Glutamatergic neuron (in vitro differentiated cells): ENCODE results near the gene AKT1. TPM values are rescaled to one million over a fixed set of nuclear protein-coding genes. Genes with fewer than 3 reads are reported as not detected.

ENCODE experiments used
- DNase-seq: peaks from one replicate; pipeline ENCODE4 v3.0.0; 2022
- H3K27ac Mint-ChIP-seq: one replicate; pipeline ENCODE4 v1.8.0; 2020; ENCODE audit warnings: mild to moderate bottlenecking, mixed read lengths, inconsistent platforms; ENCODE audit not compliant: unreplicated experiment
- H3K27me3 Mint-ChIP-seq: one replicate; pipeline ENCODE4 v1.8.0; 2020; ENCODE audit warnings: mild to moderate bottlenecking, moderate library complexity, mixed read lengths, inconsistent platforms; ENCODE audit not compliant: unreplicated experiment
- H3K36me3 Mint-ChIP-seq: one replicate; pipeline ENCODE4 v1.8.0; 2020; ENCODE audit warnings: mild to moderate bottlenecking, mixed read lengths, inconsistent platforms; ENCODE audit not compliant: unreplicated experiment
- H3K4me1 Mint-ChIP-seq: one replicate; pipeline ENCODE4 v1.8.0; 2020; ENCODE audit warnings: mild to moderate bottlenecking, low read depth, mixed read lengths, inconsistent platforms; ENCODE audit not compliant: unreplicated experiment
- H3K4me3 Mint-ChIP-seq: one replicate; pipeline ENCODE4 v1.8.0; 2020; ENCODE audit warnings: mild to moderate bottlenecking, mixed read lengths, inconsistent platforms; ENCODE audit not compliant: unreplicated experiment
- H3K9me3 Mint-ChIP-seq: one replicate; pipeline ENCODE4 v1.8.0; 2020; ENCODE audit warnings: mild to moderate bottlenecking, moderate library complexity, mixed read lengths, inconsistent platforms; ENCODE audit not compliant: unreplicated experiment
- CTCF ChIP-seq: fragments of 200-600 bp; sonication (generic); IDR thresholded peaks from one replicate; pipeline ENCODE4 v1.5.0; 2021; ENCODE audit not compliant: partially characterized antibody, unreplicated experiment
- total RNA-seq: library from RNA; stranded (reverse); fragmentation: NEBNext Ultra II Directional; extraction: Animal tissue kit (Norgen Biotek cat#: 25700); gene quantifications from one replicate; pipeline ENCODE4 v1.2.1, GENCODE V29; 2021; ENCODE audit not compliant: unreplicated experiment

Gene AKT1
- total RNA-seq, 1 donor from 2014 or later: 300 TPM

GRCh38 chr14:104804481-104805325 is 9.2 kb upstream of the AKT1 start:
- H3K36me3 Mint-ChIP-seq: no peaks in the 10 kb centered on the region
- H3K4me1 Mint-ChIP-seq: peaks cover 14% of the 10 kb centered on the region
- H3K4me3 Mint-ChIP-seq: no peak overlapping the region

GRCh38 chr14:104803912-104804410 is 8.4 kb upstream of the AKT1 start:
- Mint-ChIP-seq H3K4me1 (peaks cover 20% of the 10 kb centered on the region), H3K27me3 (peaks cover 14% of the 10 kb centered on the region), H3K36me3 (no peaks in the 10 kb centered on the region), H3K4me3 (peak overlapping the region; percentile 20), H3K27ac (peak overlapping the region; percentile 38), H3K9me3 (peaks cover 9% of the 10 kb centered on the region)
- DNase-seq: peak; percentile 18
- no peak for TF ChIP-seq CTCF

More at GRCh38 chr14:104804481-104805325, 9.2 kb upstream of the AKT1 start:
- H3K27ac Mint-ChIP-seq: peak overlapping the region; percentile 15
- TF ChIP-seq CTCF: no peak
- H3K9me3 Mint-ChIP-seq: peaks cover 9% of the 10 kb centered on the region
- H3K27me3 Mint-ChIP-seq: peaks cover 9% of the 10 kb centered on the region
- peak; percentile 27 for DNase-seq

- no peak for TF ChIP-seq CTCF
- peaks cover 14% of the 10 kb centered on the region for H3K27me3 Mint-ChIP-seq
Observed at GRCh38 chr14:104803280-104803911, 7.8 kb upstream of the AKT1 start.

GRCh38 chr14:104802394-104803184 is 7.0 kb upstream of the AKT1 start:
- Mint-ChIP-seq H3K4me3 (no peak overlapping the region), H3K27me3 (peaks cover 14% of the 10 kb centered on the region), H3K4me1 (peaks cover 25% of the 10 kb centered on the region), H3K9me3 (peaks cover 9% of the 10 kb centered on the region), H3K36me3 (no peaks in the 10 kb centered on the region), H3K27ac (no peak overlapping the region)
- peak; percentile 24 for DNase-seq
- no peak for TF ChIP-seq CTCF

More at GRCh38 chr14:104803280-104803911, 7.8 kb upstream of the AKT1 start:
- DNase-seq: peak; percentile 36
- peak overlapping the region; percentile 38 for H3K27ac Mint-ChIP-seq
- no peaks in the 10 kb centered on the region for H3K36me3 Mint-ChIP-seq
- H3K4me1 Mint-ChIP-seq: peaks cover 24% of the 10 kb centered on the region
- H3K4me3 Mint-ChIP-seq: peak overlapping the region; percentile 20
- H3K9me3 Mint-ChIP-seq: peaks cover 9% of the 10 kb centered on the region
